Heart left ventricle (tissue), 16 donors: ENCODE measurements around the gene AGPAT3. TPM values are rescaled to one million over a fixed set of nuclear protein-coding genes. Genes with fewer than 3 reads are reported as not detected.

Experiments
- ATAC-seq, 4 donors: fragments of 200-7000 bp; cut with Tn5 transposase; one replicate each; pipeline ENCODE4 v1.9.1; 2020 to 2022; ENCODE audit warnings: moderate library complexity in 4 of 4, mild to moderate bottlenecking in 3 of 4, moderate number of reproducible peaks in 1 of 4
- DNase-seq, 5 donors: peaks; one replicate each; pipeline ENCODE4 v3.0.0-alpha.2; 2020
- H3K27ac ChIP-seq, 12 donors: fragments of 200-600 bp; sonication (generic) in 4 of 12; one replicate each; pipeline versions ENCODE4 v1.5.0 to v1.8.0; 2016 to 2022; ENCODE audit warnings: mild to moderate bottlenecking in 2 of 12
- H3K27me3 ChIP-seq, 9 donors: fragments of 200-600 bp; sonication (generic) in 2 of 9; one replicate each; pipeline versions ENCODE4 v1.5.1 to v1.8.0; 2016 to 2022; ENCODE audit warnings: mild to moderate bottlenecking in 3 of 9
- H3K36me3 ChIP-seq, 9 donors: fragments of 200-600 bp; sonication (generic) in 2 of 9; one replicate each; pipeline versions ENCODE4 v1.5.0 to v1.8.0; 2018 to 2022; ENCODE audit warnings: mild to moderate bottlenecking in 2 of 9
- H3K4me1 ChIP-seq, 12 donors: fragments of 200-600 bp; sonication (generic) in 4 of 12; one replicate each; pipeline versions ENCODE4 v1.5.0 to v1.8.0; 2016 to 2022; ENCODE audit warnings: mild to moderate bottlenecking in 3 of 12
- H3K4me3 ChIP-seq, 12 donors: fragments of 200-600 bp; sonication (generic) in 4 of 12; one replicate each; pipeline versions ENCODE4 v1.5.0 to v1.8.0; 2017 to 2022; ENCODE audit warnings: mild to moderate bottlenecking in 9 of 12, moderate library complexity in 4 of 12
- H3K9me3 ChIP-seq, 12 donors: fragments of 200-600 bp; sonication (generic) in 4 of 12; one replicate each; pipeline versions ENCODE4 v1.5.0 to v1.8.0; 2016 to 2022; ENCODE audit warnings: mild to moderate bottlenecking in 1 of 12
- CTCF ChIP-seq, 12 donors: fragments of 200-600 bp; sonication (generic) in 4 of 12; IDR thresholded peaks; one replicate each; pipeline versions ENCODE4 v1.5.0 to v1.8.0; 2018 to 2022; ENCODE audit warnings: antibody characterized with exemption in 12 of 12, mild to moderate bottlenecking in 5 of 12
- POLR2A ChIP-seq, 2 donors: fragments of 450-650 bp; IDR thresholded peaks; one replicate each; pipeline ENCODE4 v1.6.1; 2017; ENCODE audit warnings: antibody characterized with exemption in 2 of 2, mild to moderate bottlenecking in 2 of 2, moderate library complexity in 2 of 2
- WGBS, 4 donors: extraction: QIAGEN DNeasy Blood & Tissue Kit in 2 of 4; methylation state at CpG; one replicate each; pipeline versions ENCODE4 v1.1.5 to v1.1.7; 2013 to 2018; 5-methylcytosine and 5-hydroxymethylcytosine counted together
- intact Hi-C, 10 donors: fragments of 100-400 bp; cut with DNase I; formaldehyde crosslinking; loops; one replicate each; pipeline versions ENCODE4 v1.11.1 to v1.14.2; 2022
- polyA plus RNA-seq, 2 donors: library from polyadenylated mRNA; stranded (reverse); fragments of 200-250 nt; gene quantifications; one replicate each; pipeline ENCODE4 v1.2.3, GENCODE V29; 2013
- total RNA-seq, 9 donors: library from RNA; depleted of rRNA in 2 of 9; stranded (reverse); fragments of >200 nt in 2 of 9; fragmentation: NEBNext Ultra II Directional in 3 of 9; extraction: Animal tissue kit (Norgen Biotek cat#: 25700) in 3 of 9; gene quantifications; one replicate each; pipeline versions ENCODE4 v1.1.0 to v1.2.4, GENCODE V29; 2016 to 2023
- donor health status: ischemic (EF 13 %, LVEDD 7.1; RV severe dilation, severe dysfunction).
- donor health status: healthy with polysubstance abuse.
- donor health status: DM: no; HTN: yes; CAD: no.
- donor health status: DM: no; HTN: no; CAD: no.
- donor health status: ischemic (EF 25% LVEDD 6.9; RV normal size, moderate dysfunction).
- donor health status: ischemic (EF 25% LVEDD 5.7; RV mildly dilated, moderate dysfunction).
- donor health status: healthy.
- donor health status: DM: yes; HTN: yes; CAD: no.
- donor health status: ischemic (EF 35%, LVEDD 5.7; RV mildly dilated, moderate dysfunction).
- donor health status: nonischemic (EF 11% LVEDD 7.7; RV severe dilation, severe dysfunction).
- donor health status: DM: yes; HTN: yes; CAD: no.
- donor health status: PGD.
- donor health status: ischemic (EF 29% LVEDD 5.4; RV normal size, mild dysfunction).
- donor health status: nonischemic (EF 23%, LVEDD 6.1; RV moderate dilation, normal function).

The AGPAT3 gene
- total and polyA plus RNA-seq, 11 donors: 26.6 to 86.0 (median 64.5) TPM

DNA sequence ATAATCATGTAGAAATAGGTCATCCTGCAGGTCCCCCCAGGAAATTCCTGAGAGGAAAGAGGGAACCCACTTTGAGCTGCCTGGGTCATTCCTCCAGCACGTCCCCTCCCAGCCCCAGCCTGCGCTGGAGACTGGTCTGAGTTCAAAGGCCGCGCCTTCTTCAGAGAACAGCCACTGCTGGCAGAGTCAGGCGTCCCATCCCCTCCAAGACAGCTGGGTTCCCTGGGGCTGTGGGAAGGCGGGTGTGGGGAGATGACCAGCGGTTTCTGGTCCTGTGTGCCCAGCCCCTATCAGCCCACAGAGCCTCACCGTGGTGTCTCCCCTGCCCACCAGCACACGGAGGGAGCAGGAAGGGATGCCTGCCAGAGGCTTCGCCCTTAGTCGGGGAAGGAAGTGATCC, 129.1 kb downstream of the AGPAT3 start:
- intact Hi-C loops: loop anchor here in 1 of 10 donors (10.0 kb wide), 1 partner anchor 321 kb away; no protein-coding TSS in a partner anchor
- no peak overlapping the region for H3K27ac ChIP-seq
- WGBS, 4 donors: 32 to 62% (median 59%) methylated on average over 5 to 11 of the region's 11 CpGs
- no peaks in the 10 kb centered on the region for H3K27me3 ChIP-seq
- H3K4me1 ChIP-seq: no peaks in the 10 kb centered on the region
- ATAC-seq (no peak), DNase-seq (no peak)
- no peaks in the 10 kb centered on the region for H3K36me3 ChIP-seq
- no peaks in the 10 kb centered on the region for H3K9me3 ChIP-seq
- H3K4me3 ChIP-seq: no peak overlapping the region
- no peak for TF ChIP-seq POLR2A (IDR thresholded peaks at IDR 0.05)
- TF ChIP-seq CTCF (IDR thresholded peaks at IDR 0.05): no peak

- no peaks in the 10 kb centered on the region for H3K4me1 ChIP-seq
- no peaks in the 10 kb centered on the region for H3K27me3 ChIP-seq
- no peaks in the 10 kb centered on the region for H3K36me3 ChIP-seq
- ATAC-seq: no peak
- no peak overlapping the region for H3K27ac ChIP-seq
- no peaks in the 10 kb centered on the region for H3K9me3 ChIP-seq
- no peak for DNase-seq
- no peak for TF ChIP-seq POLR2A (IDR thresholded peaks at IDR 0.05)
- no peak for TF ChIP-seq CTCF (IDR thresholded peaks at IDR 0.05)
- WGBS, 4 donors: 93 to 96% (median 95%) methylated on average over 5 to 9 of the region's 9 CpGs
- intact Hi-C loops: loop anchor here in 1 of 10 donors (10.0 kb wide), 1 partner anchor 320 kb away; no protein-coding TSS in a partner anchor
- no peak overlapping the region for H3K4me3 ChIP-seq
These were observed 129.6 kb downstream of the AGPAT3 start for GRCh38 chr21:43994646-43995045.

DNA sequence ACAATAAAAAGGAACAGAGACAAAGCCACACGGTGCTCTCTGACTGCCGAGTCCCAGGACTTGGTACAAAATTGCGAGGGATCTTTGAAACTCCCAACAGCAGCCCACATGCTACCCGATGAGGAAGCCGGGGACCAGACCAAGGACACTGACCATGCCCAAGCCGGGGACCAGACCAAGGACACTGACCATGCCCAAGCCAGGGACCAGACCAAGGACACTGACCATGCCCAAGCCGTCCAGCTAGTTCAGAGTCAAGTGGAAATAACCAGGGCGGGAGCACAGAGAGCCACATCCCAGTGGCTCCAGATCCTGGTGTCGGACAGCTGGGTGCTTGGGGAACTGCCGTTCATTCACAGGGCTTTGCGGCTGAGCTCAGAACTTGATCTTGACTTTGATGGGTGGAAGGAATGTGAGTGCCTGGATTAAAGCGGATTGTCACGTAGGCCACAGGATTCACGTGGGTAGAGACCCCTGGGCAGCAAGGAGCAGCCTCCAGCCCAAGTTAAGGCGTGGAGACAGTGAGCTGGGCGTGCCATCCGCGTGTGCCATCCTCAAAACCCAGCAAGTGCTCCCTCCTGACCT, 130.6 kb downstream of the AGPAT3 start:
- WGBS, 4 donors: 93 to 94% (median 94%) methylated on average over 15 to 18 of the region's 18 CpGs
- H3K9me3 ChIP-seq: no peaks in the 10 kb centered on the region
- no peak overlapping the region for H3K27ac ChIP-seq
- no peaks in the 10 kb centered on the region for H3K27me3 ChIP-seq
- TF ChIP-seq POLR2A (IDR thresholded peaks at IDR 0.05) (no peak), CTCF (IDR thresholded peaks at IDR 0.05) (no peak)
- ATAC-seq (no peak), DNase-seq (no peak)
- H3K36me3 ChIP-seq: no peaks in the 10 kb centered on the region
- intact Hi-C loops: loop anchor here in 1 of 10 donors (10.0 kb wide), 1 partner anchor 319 kb away; no protein-coding TSS in a partner anchor
- H3K4me1 ChIP-seq: no peaks in the 10 kb centered on the region
- no peak overlapping the region for H3K4me3 ChIP-seq

DNA sequence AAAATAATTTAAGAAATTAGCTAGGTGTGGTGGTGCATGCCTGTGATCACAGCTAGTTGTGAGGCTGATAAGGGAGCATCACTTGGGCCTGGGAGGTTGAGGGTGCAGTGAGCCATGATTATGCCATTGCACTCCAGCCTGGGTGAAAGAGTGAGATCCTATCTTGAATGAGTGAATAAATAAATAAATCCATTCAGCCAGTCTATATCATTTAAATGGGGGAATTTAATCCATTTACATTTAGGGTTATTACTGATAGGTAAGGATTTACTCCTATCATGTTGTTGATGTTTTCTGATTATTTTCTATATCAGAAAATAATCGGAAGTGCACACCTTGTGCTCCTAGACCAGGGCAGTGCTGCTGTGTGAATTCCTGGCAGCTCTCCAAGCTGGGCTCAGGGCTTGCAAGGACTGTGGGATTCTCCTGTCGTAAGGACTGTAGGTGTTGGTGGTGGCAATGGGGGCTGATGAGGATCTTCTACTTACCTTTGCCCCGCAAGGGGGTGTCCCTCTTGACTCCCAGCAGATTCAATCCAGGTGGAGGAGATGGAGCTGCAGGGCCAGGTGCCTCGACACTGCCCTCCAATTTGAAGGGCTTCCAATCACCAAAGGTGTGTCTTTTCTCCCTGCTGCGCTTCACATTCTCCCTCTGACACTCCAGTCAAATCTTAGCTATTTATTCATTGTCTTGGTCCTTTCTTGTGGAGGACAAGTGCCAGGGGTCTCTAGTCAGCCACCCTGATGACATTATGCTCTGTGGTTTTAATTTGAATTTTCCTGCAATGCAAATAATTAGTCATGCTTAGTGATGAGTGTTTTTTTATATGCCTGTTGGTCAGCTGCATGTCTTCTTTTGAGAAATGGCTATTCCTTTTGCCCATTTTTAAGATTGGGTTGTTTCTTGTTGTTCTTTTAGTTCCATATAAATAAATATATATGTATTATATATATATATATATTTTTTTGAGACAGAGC, 133.0 kb downstream of the AGPAT3 start:
- Histone ChIP-seq H3K36me3 (no peaks in the 10 kb centered on the region), H3K4me3 (no peak overlapping the region), H3K9me3 (no peaks in the 10 kb centered on the region), H3K27ac (no peak overlapping the region), H3K27me3 (no peaks in the 10 kb centered on the region), H3K4me1 (no peaks in the 10 kb centered on the region)
- WGBS, 4 donors: 76 to 81% (median 79%) methylated on average over 5 of the region's 5 CpGs
- TF ChIP-seq CTCF (IDR thresholded peaks at IDR 0.05) (no peak), POLR2A (IDR thresholded peaks at IDR 0.05) (no peak)
- intact Hi-C loops: loop anchor here in 1 of 10 donors (10.0 kb wide), 1 partner anchor 317 kb away; no protein-coding TSS in a partner anchor
- ATAC-seq (no peak), DNase-seq (no peak)
